Spleen (tissue), 7 donors: ENCODE results near the gene PAK4.
A peak's percentile ranks its signal among the peaks of the same experiment; 100 is the strongest.

Experiments used
- CTCF ChIP-seq, 11 experiments: fragments of 200-600 bp in 7 of 11; fragments of 450-650 bp in 4 of 11; sonication (generic) in 4 of 11; IDR thresholded peaks in 8 of 11; conservative IDR thresholded peaks in 3 of 11; 1 replicate in 7 of 11; 2 replicates in 4 of 11; pipeline versions ENCODE4 v1.4.0 to v1.8.0; 2016 to 2021; ENCODE audit warnings: antibody characterized with exemption in 11 of 11, inconsistent platforms in 4 of 11, mild to moderate bottlenecking in 1 of 11
- POLR2A ChIP-seq, 3 donors: fragments of 450-650 bp; IDR thresholded peaks; one replicate each; pipeline ENCODE4 v1.5.1; 2017; ENCODE audit warnings: antibody characterized with exemption in 3 of 3, mild to moderate bottlenecking in 1 of 3
- POLR2AphosphoS5 ChIP-seq, 3 donors: sonication (generic); formaldehyde crosslinking; IDR thresholded peaks; one replicate each; pipeline ENCODE4 v1.5.1; 2017; ENCODE audit warnings: antibody characterized with exemption in 3 of 3
- donor health status: DM: no; HTN: no; CAD: no; lungs with moderate emphysema.
- donor health status: DM: no; HTN: no; CAD: no.
- donor health status: DM: no; HTN: no; CAD: no.

- TF ChIP-seq CTCF (IDR thresholded peaks at IDR 0.05 in 8 of 11, conservative IDR thresholded peaks at IDR 0.05 in 3 of 11) (no peak), POLR2AphosphoS5 (IDR thresholded peaks at IDR 0.05) (peak in 1 of 3 donors; percentile 25), POLR2A (IDR thresholded peaks at IDR 0.05) (no peak)
Observed at GRCh38 chr19:39145180-39145953, 19.8 kb downstream of the PAK4 start.
